ENCODE results near the gene GRIP2. TPM values are rescaled to one million over a fixed set of nuclear protein-coding genes. Genes with fewer than 3 reads are reported as not detected.

GRIP2 gene
- total RNA-seq, 4 donors from 2014 or later, result 0.77 to 8.0 (median 2.1) TPM

- no peaks in the 10 kb centered on the region for H3K4me1 ChIP-seq
- intact Hi-C loops (cut with DNase I; ENCODE audit: low total_unique reads), result no loop called here
- no peak overlapping the region for H3K4me3 ChIP-seq
- H3K27me3 ChIP-seq, result no peaks in the 10 kb centered on the region
- H3K36me3 ChIP-seq, result no peaks in the 10 kb centered on the region
- no peaks in the 10 kb centered on the region for H3K9me3 ChIP-seq
- no peak for DNase-seq
- TF ChIP-seq POLR2A (IDR thresholded peaks at IDR 0.05) (no peak), CTCF (IDR thresholded peaks at IDR 0.05) (no peak)
- peak overlapping the region in 1 of 2 donors; percentile 54 for H3K27ac ChIP-seq
Measured at GRCh38 chr3:14487821-14488220, 52.3 kb downstream of the GRIP2 start.

- Histone ChIP-seq H3K9me3 (no peaks in the 10 kb centered on the region), H3K27me3 (no peaks in the 10 kb centered on the region), H3K27ac (no peak overlapping the region), H3K4me3 (no peak overlapping the region), H3K4me1 (peaks cover 1 to 6% of the 10 kb centered on the region in 2 donors), H3K36me3 (no peaks in the 10 kb centered on the region)
- DNase-seq, result no peak
- intact Hi-C loops (cut with DNase I; ENCODE audit: low total_unique reads), result no loop called here
- no peak for TF ChIP-seq POLR2A (IDR thresholded peaks at IDR 0.05)
- no peak for TF ChIP-seq CTCF (IDR thresholded peaks at IDR 0.05)
Measured at GRCh38 chr3:14487086-14487485, 53.1 kb downstream of the GRIP2 start.

- H3K27ac ChIP-seq, result no peak overlapping the region
- peaks cover 7 to 12% of the 10 kb centered on the region in 2 donors for H3K4me1 ChIP-seq
- intact Hi-C loops (cut with DNase I; ENCODE audit: low total_unique reads), result no loop called here
- H3K36me3 ChIP-seq, result no peaks in the 10 kb centered on the region
- DNase-seq, result no peak
- no peaks in the 10 kb centered on the region for H3K27me3 ChIP-seq
- H3K9me3 ChIP-seq, result no peaks in the 10 kb centered on the region
- no peak for TF ChIP-seq POLR2A (IDR thresholded peaks at IDR 0.05)
- no peak for TF ChIP-seq CTCF (IDR thresholded peaks at IDR 0.05)
- no peak overlapping the region for H3K4me3 ChIP-seq
Measured at GRCh38 chr3:14486460-14486859, 53.7 kb downstream of the GRIP2 start.

- intact Hi-C loops (cut with DNase I; ENCODE audit: low total_unique reads), result no loop called here
- Histone ChIP-seq H3K27ac (peak overlapping the region in 1 of 2 donors; percentile 24), H3K4me3 (no peak overlapping the region), H3K36me3 (no peaks in the 10 kb centered on the region), H3K9me3 (no peaks in the 10 kb centered on the region), H3K4me1 (peaks cover 12 to 16% of the 10 kb centered on the region in 2 donors), H3K27me3 (no peaks in the 10 kb centered on the region)
- DNase-seq, result no peak
- TF ChIP-seq CTCF (IDR thresholded peaks at IDR 0.05), result no peak
Measured at GRCh38 chr3:14485981-14486380, 54.2 kb downstream of the GRIP2 start.

GRCh38 chr3:14484741-14485140, 55.4 kb downstream of the GRIP2 start:
- Histone ChIP-seq H3K36me3 (no peaks in the 10 kb centered on the region), H3K27me3 (no peaks in the 10 kb centered on the region), H3K9me3 (no peaks in the 10 kb centered on the region), H3K4me1 (peaks cover 25% of the 10 kb centered on the region in 2 donors), H3K4me3 (no peak overlapping the region), H3K27ac (no peak overlapping the region)
- intact Hi-C loops (cut with DNase I; ENCODE audit: low total_unique reads), result no loop called here
- TF ChIP-seq CTCF (IDR thresholded peaks at IDR 0.05), result no peak
- no peak for DNase-seq
